ENCODE results near the gene UBASH3A. TPM values are rescaled to one million over a fixed set of nuclear protein-coding genes. Genes with fewer than 3 reads are reported as not detected.
A peak's percentile ranks its signal among the peaks of the same experiment; 100 is the strongest.

The UBASH3A gene
- total RNA-seq, 2 experiments from 2014 or later: 77.4 to 83.7 TPM

GRCh38 chr21:42489991-42490390, 86.3 kb downstream of the UBASH3A start:
- Mint-ChIP-seq H3K27me3 (peaks cover 18% of the 10 kb centered on the region), H3K27ac (no peak overlapping the region), H3K4me3 (no peak overlapping the region), H3K36me3 (ENCODE audit: low read depth) (no peaks in the 10 kb centered on the region), H3K4me1 (peaks cover 11% of the 10 kb centered on the region), H3K9me3 (peaks cover 2% of the 10 kb centered on the region)
- CTCF ChIA-PET: no interaction called here
- no peak for DNase-seq
- POLR2A ChIA-PET: no interaction called here

GRCh38 chr21:42490720-42491119, 87.0 kb downstream of the UBASH3A start:
- CTCF ChIA-PET: no interaction called here
- peaks cover 2% of the 10 kb centered on the region for H3K9me3 Mint-ChIP-seq
- no peak overlapping the region for H3K4me3 Mint-ChIP-seq
- POLR2A ChIA-PET: no interaction called here
- no peak overlapping the region for H3K27ac Mint-ChIP-seq
- H3K36me3 Mint-ChIP-seq (ENCODE audit: low read depth): no peaks in the 10 kb centered on the region
- peaks cover 18% of the 10 kb centered on the region for H3K27me3 Mint-ChIP-seq
- no peak for DNase-seq
- peaks cover 15% of the 10 kb centered on the region for H3K4me1 Mint-ChIP-seq

DNA sequence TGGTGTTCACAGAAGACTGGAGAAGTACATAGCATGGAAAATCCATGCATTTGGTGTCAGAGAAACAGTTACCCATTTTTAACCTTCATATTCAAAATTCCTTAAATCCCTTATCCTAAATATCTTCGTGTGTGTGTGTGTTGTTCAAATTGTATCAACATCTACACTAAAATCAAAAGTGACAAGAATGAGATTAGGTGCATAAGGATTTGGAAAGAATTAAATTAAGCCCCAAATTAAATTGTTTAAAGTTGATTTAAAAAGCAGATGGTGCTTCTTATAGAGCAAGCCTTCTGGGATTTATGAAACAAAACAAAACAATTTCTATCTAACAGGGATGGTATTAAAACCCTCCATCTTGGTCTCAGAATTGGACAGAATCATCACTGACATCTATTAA, 87.6 kb downstream of the UBASH3A start:
- ChIA-PET CTCF (no interaction called here), POLR2A (no interaction called here)

DNA sequence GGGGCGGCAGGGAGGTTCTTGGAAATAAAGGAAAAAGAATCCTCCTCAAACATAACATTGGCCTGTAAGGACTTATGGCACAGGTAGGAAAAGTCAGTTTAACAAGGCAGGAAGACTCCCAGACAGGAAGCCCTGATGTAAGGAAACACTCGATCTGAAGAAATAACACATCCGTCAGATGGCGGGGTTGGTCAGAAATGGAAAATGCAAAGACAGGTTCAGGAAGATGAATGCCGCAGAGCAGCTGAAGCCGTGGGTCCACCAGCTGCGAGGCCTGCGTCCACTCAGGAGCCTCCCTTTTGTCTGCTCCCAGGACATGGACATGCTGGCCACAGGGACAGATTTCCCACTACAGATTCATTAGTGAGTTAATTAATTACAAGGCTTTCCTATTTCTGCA, 88.5 kb downstream of the UBASH3A start:
- POLR2A ChIA-PET: no interaction called here
- CTCF ChIA-PET: no interaction called here
- no peak for DNase-seq
- Mint-ChIP-seq H3K27me3 (peaks cover 8% of the 10 kb centered on the region), H3K9me3 (peaks cover 2% of the 10 kb centered on the region), H3K4me1 (peaks cover 23% of the 10 kb centered on the region), H3K36me3 (ENCODE audit: low read depth) (no peaks in the 10 kb centered on the region), H3K27ac (no peak overlapping the region), H3K4me3 (no peak overlapping the region)

More for the DNA sequence above, 87.6 kb downstream of the UBASH3A start:
- Mint-ChIP-seq H3K4me1 (peaks cover 18% of the 10 kb centered on the region), H3K4me3 (no peak overlapping the region), H3K27ac (no peak overlapping the region), H3K9me3 (peaks cover 2% of the 10 kb centered on the region), H3K36me3 (ENCODE audit: low read depth) (no peaks in the 10 kb centered on the region), H3K27me3 (peaks cover 16% of the 10 kb centered on the region)
- no peak for DNase-seq

DNA sequence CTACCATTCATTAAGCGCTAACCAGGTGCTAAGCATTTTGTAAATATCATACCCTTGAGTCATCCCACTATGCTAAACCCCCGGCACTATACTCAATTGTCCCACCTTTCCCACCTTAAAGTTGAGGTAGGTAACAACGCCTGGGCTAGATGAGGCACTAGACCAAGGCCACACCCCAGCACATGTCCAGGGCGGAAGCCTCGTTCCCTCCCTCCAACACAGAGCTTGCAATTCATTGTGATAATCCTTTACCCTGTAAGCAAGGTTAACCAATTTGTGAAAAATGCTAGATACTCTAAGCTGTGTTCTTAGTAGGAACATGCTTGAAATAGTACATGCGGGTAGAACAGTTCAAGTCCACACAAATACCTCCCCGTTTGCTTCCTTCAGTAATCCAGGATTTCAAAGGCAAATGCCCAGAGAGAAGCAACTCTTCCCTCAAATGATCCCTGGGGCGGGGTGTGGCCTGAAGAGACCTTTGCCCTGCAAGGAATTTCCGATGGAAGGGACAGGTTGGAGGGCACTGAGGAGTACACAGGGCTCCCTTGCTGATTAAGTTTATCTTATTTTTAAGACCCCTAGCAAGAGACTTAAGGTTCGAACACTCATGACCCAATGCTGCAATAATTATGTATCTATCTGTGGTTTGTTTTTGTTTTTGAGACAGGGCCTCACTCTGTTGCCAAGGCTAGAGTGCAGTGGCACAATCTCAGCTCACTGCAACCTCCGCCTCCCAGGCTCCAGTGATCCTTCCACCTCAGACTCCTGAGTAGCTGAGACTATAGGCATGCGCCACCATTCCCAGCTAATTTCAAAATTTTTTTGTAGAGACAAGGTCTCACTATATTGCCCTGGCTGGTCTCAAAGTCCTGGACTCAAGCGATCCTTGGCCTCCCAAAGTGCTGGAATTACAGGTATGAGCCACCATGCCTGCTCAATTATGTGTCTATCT, 89.7 kb downstream of the UBASH3A start:
- Mint-ChIP-seq H3K27ac (no peak overlapping the region), H3K27me3 (peaks cover 4% of the 10 kb centered on the region), H3K9me3 (peaks cover 2% of the 10 kb centered on the region), H3K36me3 (ENCODE audit: low read depth) (no peaks in the 10 kb centered on the region), H3K4me1 (peaks cover 24% of the 10 kb centered on the region), H3K4me3 (no peak overlapping the region)
- CTCF ChIA-PET: no interaction called here
- POLR2A ChIA-PET: interaction anchor here (0.7 kb wide), 1 partner anchor 34 kb away, joined by 6 read pairs; no protein-coding TSS in a partner anchor
- no peak for DNase-seq

DNA sequence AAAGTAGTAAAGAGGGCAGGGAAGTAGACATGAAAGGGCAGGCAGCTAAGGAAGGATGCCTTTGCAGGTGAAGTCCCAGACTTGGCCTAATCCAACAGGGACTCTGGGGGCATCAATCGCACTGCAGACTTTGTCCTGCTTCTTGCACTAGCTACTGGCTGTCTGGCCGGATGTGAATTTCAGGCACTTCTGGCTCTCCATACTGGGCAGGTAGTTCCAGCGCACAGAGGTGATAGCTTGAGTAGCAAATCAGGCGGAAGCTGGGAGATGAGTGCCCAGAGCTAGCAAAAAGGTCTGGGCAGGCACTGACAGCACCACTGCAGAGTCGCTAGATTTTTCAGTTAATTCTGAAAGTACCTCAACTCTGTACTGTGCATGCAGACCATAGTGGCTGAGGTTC, 91.3 kb downstream of the UBASH3A start:
- no peak for DNase-seq
- Mint-ChIP-seq H3K27ac (no peak overlapping the region), H3K4me1 (peaks cover 24% of the 10 kb centered on the region), H3K27me3 (peaks cover 6% of the 10 kb centered on the region), H3K4me3 (no peak overlapping the region), H3K36me3 (ENCODE audit: low read depth) (no peaks in the 10 kb centered on the region), H3K9me3 (no peaks in the 10 kb centered on the region)
- ChIA-PET CTCF (interaction anchor here (0.9 to 1.4 kb wide), 2 partner anchors 10 to 41 kb away, joined by 3 read pairs; no protein-coding TSS in a partner anchor), POLR2A (no interaction called here)

DNA sequence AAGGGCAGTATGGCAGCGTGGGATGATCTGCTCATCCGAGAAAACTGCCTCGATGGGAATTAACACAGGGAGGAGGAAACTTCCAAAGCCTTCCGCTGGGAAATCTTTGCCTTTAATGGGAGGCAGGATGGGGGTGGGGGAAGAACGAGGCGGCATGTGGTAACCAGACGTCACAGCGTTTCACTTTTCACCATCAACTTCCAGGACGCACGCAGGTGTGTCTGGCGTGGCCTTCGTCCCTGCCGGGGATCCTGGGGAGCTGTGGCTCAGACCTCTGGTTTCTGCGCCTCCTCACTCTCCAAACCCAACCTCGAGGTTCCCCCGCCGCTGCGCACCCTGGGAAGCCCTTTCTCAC, 92.0 kb downstream of the UBASH3A start:
- peak overlapping the region; percentile 84 for H3K4me3 Mint-ChIP-seq
- peaks cover 24% of the 10 kb centered on the region for H3K4me1 Mint-ChIP-seq
- H3K27ac Mint-ChIP-seq: peak overlapping the region; percentile 78
- ChIA-PET CTCF (interaction anchor here (1.1 to 1.4 kb wide), 3 partner anchors 10 to 40 kb away, joined by 3 to 4 read pairs (median 3); no protein-coding TSS in a partner anchor), POLR2A (no interaction called here)
- peaks cover 6% of the 10 kb centered on the region for H3K27me3 Mint-ChIP-seq
- no peaks in the 10 kb centered on the region for H3K9me3 Mint-ChIP-seq
- no peak for DNase-seq
- H3K36me3 Mint-ChIP-seq (ENCODE audit: low read depth): no peaks in the 10 kb centered on the region

DNA sequence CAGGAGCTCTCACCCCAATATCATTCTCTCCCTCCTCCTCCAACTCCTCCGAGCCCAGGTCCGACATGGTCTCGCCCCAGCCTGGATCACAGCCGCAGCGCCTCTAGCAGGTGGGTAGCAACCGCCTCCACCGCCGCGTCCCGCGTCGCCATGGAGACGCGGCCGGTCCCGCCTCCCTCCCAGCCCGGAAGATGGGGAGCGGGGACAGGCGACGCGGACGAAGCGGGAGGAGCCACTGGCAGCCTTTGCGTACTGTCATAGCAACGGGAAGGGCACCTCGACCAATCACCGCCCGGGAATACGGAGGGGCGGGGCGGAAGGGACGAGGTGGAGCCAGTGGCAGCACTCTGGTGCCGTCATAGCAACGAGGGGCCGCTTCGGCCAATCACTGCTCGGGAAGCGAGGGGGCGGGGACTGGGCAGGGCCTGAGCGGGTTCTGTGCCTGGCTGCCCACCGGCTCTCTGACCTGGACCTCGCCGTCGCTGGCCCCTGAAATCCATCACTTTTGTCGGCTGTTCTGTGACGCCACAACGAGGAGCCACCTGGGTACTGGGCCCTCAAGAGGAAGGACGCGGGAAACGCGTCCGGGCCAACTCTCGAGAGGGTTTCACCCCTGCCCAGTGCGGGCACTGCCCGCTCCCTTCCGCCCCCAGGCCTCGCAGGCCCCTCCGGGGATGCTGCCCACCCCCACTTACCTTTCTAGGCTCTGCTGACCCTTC, 92.6 kb downstream of the UBASH3A start, which contains the start of gene RSPH1:
RSPH1 (minus strand) TSS at position 105 of the 719 bp plus-strand sequence; CDS start at position 67, 38 bp downstream.
- POLR2A ChIA-PET: no interaction called here
- CTCF ChIA-PET: interaction anchor here (0.6 to 1.4 kb wide), 4 partner anchors 10 to 1896 kb away, joined by 3 to 4 read pairs (median 3); no protein-coding TSS in a partner anchor
- Mint-ChIP-seq H3K36me3 (ENCODE audit: low read depth) (no peaks in the 10 kb centered on the region), H3K4me1 (peaks cover 24% of the 10 kb centered on the region), H3K4me3 (peak within 1 kb of the TSS; percentile 84), H3K27ac (peak within 1 kb of the TSS; percentile 78), H3K9me3 (no peaks in the 10 kb centered on the region), H3K27me3 (peaks cover 6% of the 10 kb centered on the region)
- peak; percentile 100 for DNase-seq

- peaks cover 6% of the 10 kb centered on the region for H3K27me3 Mint-ChIP-seq
- peaks cover 22% of the 10 kb centered on the region for H3K4me1 Mint-ChIP-seq
- peak overlapping the region; percentile 84 for H3K4me3 Mint-ChIP-seq
- H3K9me3 Mint-ChIP-seq: no peaks in the 10 kb centered on the region
- H3K27ac Mint-ChIP-seq: peak overlapping the region; percentile 78
- CTCF ChIA-PET: interaction anchor here (0.6 to 1.3 kb wide), 4 partner anchors 18 to 1895 kb away, joined by 3 to 4 read pairs (median 4); no protein-coding TSS in a partner anchor
- no peaks in the 10 kb centered on the region for H3K36me3 Mint-ChIP-seq (ENCODE audit: low read depth)
- POLR2A ChIA-PET: no interaction called here
- DNase-seq: peak; percentile 12
These were observed 93.1 kb downstream of the UBASH3A start for GRCh38 chr21:42496839-42497202.

Other genes starting within 250 kb of the UBASH3A start
- 10 to 100 TPM; 10.2 to 12.3 TPM for gene ABCG1, start 184.8 kb upstream of the UBASH3A start, total RNA-seq
- not detected for gene TFF3, start 88.5 kb upstream of the UBASH3A start, total RNA-seq
- not detected for gene TFF2, start 52.9 kb upstream of the UBASH3A start, total RNA-seq
- not detected for gene TFF1, start 37.4 kb upstream of the UBASH3A start, total RNA-seq
- gene TMPRSS3, start 7.8 kb upstream of the UBASH3A start, total RNA-seq: 1 to 10 TPM; 7.4 to 8.9 TPM
- gene RSPH1, start 92.3 kb downstream of the UBASH3A start, total RNA-seq: not detected
- gene SLC37A1, start 110.0 kb downstream of the UBASH3A start, total RNA-seq: 10 to 100 TPM; 19.2 to 20.2 TPM
- 1 to 10 TPM; 4.7 to 6.1 TPM for gene PDE9A, start 249.7 kb downstream of the UBASH3A start, total RNA-seq